Vagina (tissue), 2 donors: ENCODE results near the gene P2RX7. TPM values are rescaled to one million over a fixed set of nuclear protein-coding genes. Genes with fewer than 3 reads are reported as not detected.
"Not testable (repeated sequence)": the region's sequence is repeated elsewhere in the genome, so short reads cannot be mapped to it uniquely, and the experiment has no call there.

ENCODE experiments used
- DNase-seq, 2 donors: peaks; one replicate each; pipeline ENCODE4 v3.0.0-alpha.2; 2017; ENCODE audit errors: extremely low spot score in 2 of 2
- H3K27ac ChIP-seq: fragments of 200-600 bp; sonication (generic); one replicate; pipeline ENCODE4 v1.5.1; 2019
- H3K27me3 ChIP-seq: fragments of 200-600 bp; sonication (generic); one replicate; pipeline ENCODE4 v1.5.1; 2019
- H3K36me3 ChIP-seq, 2 donors: fragments of 200-600 bp; sonication (generic); one replicate each; pipeline ENCODE4 v1.5.1; 2017 to 2019
- H3K4me1 ChIP-seq: fragments of 200-600 bp; sonication (generic); one replicate; pipeline ENCODE4 v1.5.1; 2019
- H3K4me3 ChIP-seq, 2 donors: fragments of 200-600 bp; sonication (generic); 1 replicate in 1 of 2; 2 replicates in 1 of 2; pipeline ENCODE4 v1.5.1; 2016 to 2019
- H3K9me3 ChIP-seq: fragments of 200-600 bp; sonication (generic); one replicate; pipeline ENCODE4 v1.5.1; 2019
- CTCF ChIP-seq, 3 experiments: fragments of 450-650 bp in 2 of 3; fragments of 200-600 bp in 1 of 3; sonication (generic) in 1 of 3; IDR thresholded peaks; one replicate each; pipeline ENCODE4 v1.5.1; 2017 to 2019; ENCODE audit warnings: antibody characterized with exemption in 3 of 3, mild to moderate bottlenecking in 2 of 3, moderate library complexity in 2 of 3
- POLR2A ChIP-seq, 2 donors: fragments of 450-650 bp; IDR thresholded peaks; one replicate each; pipeline ENCODE4 v1.6.1; 2017; ENCODE audit warnings: antibody characterized with exemption in 2 of 2, mild to moderate bottlenecking in 2 of 2, moderate library complexity in 2 of 2
- POLR2AphosphoS5 ChIP-seq, 2 donors: sonication (generic); formaldehyde crosslinking; IDR thresholded peaks; one replicate each; pipeline ENCODE4 v1.9.0; 2017; ENCODE audit warnings: antibody characterized with exemption in 2 of 2, mild to moderate bottlenecking in 2 of 2, low read depth in 1 of 2; ENCODE audit not compliant: insufficient read depth in 1 of 2
- intact Hi-C: fragments of 100-400 bp; cut with DNase I; formaldehyde crosslinking; loops from one replicate; pipeline ENCODE4 v1.15.1; 2023
- total RNA-seq: library from RNA; depleted of rRNA; stranded (reverse); fragments of >200 nt; gene quantifications from one replicate; pipeline ENCODE4 v1.2.3, GENCODE V29; 2016

P2RX7 gene
- total RNA-seq, 1 donor from 2014 or later = 8.6 TPM

GRCh38 chr12:121202407-121203355, 70.0 kb downstream of the P2RX7 start:
- peaks cover 11% of the 10 kb centered on the region for H3K4me1 ChIP-seq
- DNase-seq = no peak
- no peaks in the 10 kb centered on the region for H3K36me3 ChIP-seq
- no peak overlapping the region for H3K4me3 ChIP-seq
- no peak for TF ChIP-seq POLR2A (IDR thresholded peaks at IDR 0.05)
- peak in 1 of 3 experiments; percentile 6 for TF ChIP-seq CTCF (IDR thresholded peaks at IDR 0.05)
- no peak overlapping the region for H3K27ac ChIP-seq
- no peaks in the 10 kb centered on the region for H3K9me3 ChIP-seq
- intact Hi-C loops = no loop called here
- H3K27me3 ChIP-seq = no peaks in the 10 kb centered on the region

GRCh38 chr12:121203482-121203881, 70.8 kb downstream of the P2RX7 start:
- no peak for DNase-seq
- no peaks in the 10 kb centered on the region for H3K27me3 ChIP-seq
- H3K27ac ChIP-seq = peak overlapping the region; percentile 43
- peaks cover 11% of the 10 kb centered on the region for H3K4me1 ChIP-seq
- no peaks in the 10 kb centered on the region for H3K9me3 ChIP-seq
- intact Hi-C loops = no loop called here
- TF ChIP-seq POLR2AphosphoS5 (IDR thresholded peaks at IDR 0.05; ENCODE audit: insufficient read depth in 1 of 2, low read depth in 1 of 2) = no peak
- no peak for TF ChIP-seq CTCF (IDR thresholded peaks at IDR 0.05)
- TF ChIP-seq POLR2A (IDR thresholded peaks at IDR 0.05) = no peak
- H3K4me3 ChIP-seq = no peak overlapping the region
- H3K36me3 ChIP-seq = no peaks in the 10 kb centered on the region

- intact Hi-C loops = no loop called here
- no peak for DNase-seq
- Histone ChIP-seq H3K27ac (peak overlapping the region; percentile 17), H3K27me3 (no peaks in the 10 kb centered on the region), H3K4me3 (no peak overlapping the region), H3K4me1 (peaks cover 13% of the 10 kb centered on the region), H3K9me3 (no peaks in the 10 kb centered on the region), H3K36me3 (no peaks in the 10 kb centered on the region)
- no peak for TF ChIP-seq POLR2A (IDR thresholded peaks at IDR 0.05)
These were observed 72.8 kb downstream of the P2RX7 start for GRCh38 chr12:121205491-121205890.

- H3K27ac ChIP-seq, H3K36me3 ChIP-seq, intact Hi-C loops, DNase-seq, H3K27me3 ChIP-seq, H3K4me3 ChIP-seq, H3K9me3 ChIP-seq: not testable (repeated sequence)
- H3K4me1 ChIP-seq = peaks cover 26% of the 10 kb centered on the region
These were observed 75.9 kb downstream of the P2RX7 start for GRCh38 chr12:121208571-121208970.

GRCh38 chr12:121209221-121209620, 76.5 kb downstream of the P2RX7 start:
- TF ChIP-seq CTCF (IDR thresholded peaks at IDR 0.05) = no peak
- TF ChIP-seq POLR2AphosphoS5 (IDR thresholded peaks at IDR 0.05; ENCODE audit: insufficient read depth in 1 of 2, low read depth in 1 of 2) = no peak
- TF ChIP-seq POLR2A (IDR thresholded peaks at IDR 0.05) = no peak
- peak overlapping the region; percentile 96 for H3K27ac ChIP-seq
- DNase-seq = no peak
- peaks cover 30% of the 10 kb centered on the region for H3K4me1 ChIP-seq
- H3K9me3 ChIP-seq = no peaks in the 10 kb centered on the region
- H3K36me3 ChIP-seq = no peaks in the 10 kb centered on the region
- H3K27me3 ChIP-seq = no peaks in the 10 kb centered on the region
- H3K4me3 ChIP-seq = peak overlapping the region; percentile 60 to 69
- intact Hi-C loops = no loop called here
